Mucosa of rectum (tissue), 2 donors: ENCODE measurements around the gene TMEM151A.

Experiments used
- H3K27ac ChIP-seq, 2 donors: one replicate each; pipeline ENCODE4 v1.7.0; 2013; ENCODE audit warnings: inconsistent platforms in 2 of 2, low read depth in 2 of 2, low read length in 2 of 2
- H3K27me3 ChIP-seq, 2 donors: one replicate each; pipeline ENCODE4 v1.7.0; 2013; ENCODE audit warnings: low read length in 2 of 2; ENCODE audit not compliant: control insufficient read depth in 2 of 2, insufficient read depth in 2 of 2
- H3K36me3 ChIP-seq, 2 donors: one replicate each; pipeline ENCODE4 v1.7.0; 2013; ENCODE audit warnings: low read length in 2 of 2; ENCODE audit not compliant: control insufficient read depth in 2 of 2, insufficient read depth in 2 of 2
- H3K4me1 ChIP-seq, 2 donors: one replicate each; pipeline ENCODE4 v1.7.0; 2013; ENCODE audit warnings: low read length in 2 of 2, mild to moderate bottlenecking in 1 of 2; ENCODE audit not compliant: control insufficient read depth in 2 of 2, insufficient read depth in 2 of 2
- H3K4me3 ChIP-seq, 2 donors: one replicate each; pipeline ENCODE4 v1.7.0; 2013; ENCODE audit warnings: low read length in 2 of 2
- H3K9ac ChIP-seq, 2 donors: one replicate each; pipeline ENCODE4 v1.7.0; 2013; ENCODE audit warnings: low read length in 2 of 2, low read depth in 1 of 2, mild to moderate bottlenecking in 1 of 2
- H3K9me3 ChIP-seq, 2 donors: one replicate each; pipeline ENCODE4 v1.7.0; 2013; ENCODE audit warnings: low read length in 2 of 2; ENCODE audit not compliant: control insufficient read depth in 2 of 2
- donor health status: healthy.
- donor health status: Normal muscosa, but diverticular disease.

Gene TMEM151A

DNA sequence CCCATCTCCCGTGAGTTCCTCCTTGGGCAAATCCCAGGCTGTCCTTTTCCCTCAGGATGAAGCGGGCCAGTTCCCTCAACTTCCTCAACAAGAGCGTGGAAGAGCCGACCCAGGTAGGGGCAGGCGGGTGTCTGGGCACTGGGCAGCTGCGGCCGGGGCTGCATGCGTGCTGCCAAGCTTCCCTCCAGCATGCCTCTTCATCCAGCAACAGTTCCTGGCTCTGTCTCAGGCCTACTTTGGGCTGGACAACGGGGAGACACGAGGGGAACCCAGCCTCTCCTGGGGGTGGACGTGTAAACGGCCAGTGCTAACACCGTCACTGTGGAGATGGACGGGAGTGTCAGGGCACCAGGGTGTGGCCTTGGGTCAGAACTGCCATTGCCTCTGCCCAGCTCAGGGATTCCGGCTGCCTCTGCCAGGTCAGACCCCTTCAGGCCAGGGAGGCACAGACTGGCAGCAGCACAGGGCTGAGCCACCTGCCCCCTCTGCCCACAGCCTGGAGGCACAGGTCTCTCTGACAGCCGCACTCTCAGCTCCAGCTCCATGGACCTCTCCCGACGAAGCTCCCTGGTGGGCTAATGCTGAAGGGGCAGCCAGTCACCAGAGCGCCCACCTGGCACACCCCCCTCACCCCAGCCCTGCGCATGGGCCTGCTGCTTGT, 25.2 kb upstream of the TMEM151A start:
- peak overlapping the region in 1 of 2 donors; percentile 72 for H3K27ac ChIP-seq
- peaks cover 0 to 18% of the 10 kb centered on the region in 2 donors for H3K36me3 ChIP-seq
- H3K4me3 ChIP-seq, result peak overlapping the region; percentile 40 to 69
- H3K9me3 ChIP-seq, result no peaks in the 10 kb centered on the region
- H3K4me1 ChIP-seq, result peaks cover 18 to 20% of the 10 kb centered on the region in 2 donors
- H3K9ac ChIP-seq, result peak overlapping the region in 1 of 2 donors; percentile 14
- no peaks in the 10 kb centered on the region for H3K27me3 ChIP-seq

GRCh38 chr11:66267039-66267378, 24.7 kb upstream of the TMEM151A start:
- Histone ChIP-seq H3K9me3 (no peaks in the 10 kb centered on the region), H3K36me3 (peaks cover 3 to 22% of the 10 kb centered on the region in 2 donors), H3K27me3 (no peaks in the 10 kb centered on the region), H3K4me3 (peak overlapping the region; percentile 69 to 70), H3K4me1 (peaks cover 18 to 20% of the 10 kb centered on the region in 2 donors), H3K9ac (peak overlapping the region; percentile 14 to 49), H3K27ac (peak overlapping the region; percentile 44 to 72)

DNA sequence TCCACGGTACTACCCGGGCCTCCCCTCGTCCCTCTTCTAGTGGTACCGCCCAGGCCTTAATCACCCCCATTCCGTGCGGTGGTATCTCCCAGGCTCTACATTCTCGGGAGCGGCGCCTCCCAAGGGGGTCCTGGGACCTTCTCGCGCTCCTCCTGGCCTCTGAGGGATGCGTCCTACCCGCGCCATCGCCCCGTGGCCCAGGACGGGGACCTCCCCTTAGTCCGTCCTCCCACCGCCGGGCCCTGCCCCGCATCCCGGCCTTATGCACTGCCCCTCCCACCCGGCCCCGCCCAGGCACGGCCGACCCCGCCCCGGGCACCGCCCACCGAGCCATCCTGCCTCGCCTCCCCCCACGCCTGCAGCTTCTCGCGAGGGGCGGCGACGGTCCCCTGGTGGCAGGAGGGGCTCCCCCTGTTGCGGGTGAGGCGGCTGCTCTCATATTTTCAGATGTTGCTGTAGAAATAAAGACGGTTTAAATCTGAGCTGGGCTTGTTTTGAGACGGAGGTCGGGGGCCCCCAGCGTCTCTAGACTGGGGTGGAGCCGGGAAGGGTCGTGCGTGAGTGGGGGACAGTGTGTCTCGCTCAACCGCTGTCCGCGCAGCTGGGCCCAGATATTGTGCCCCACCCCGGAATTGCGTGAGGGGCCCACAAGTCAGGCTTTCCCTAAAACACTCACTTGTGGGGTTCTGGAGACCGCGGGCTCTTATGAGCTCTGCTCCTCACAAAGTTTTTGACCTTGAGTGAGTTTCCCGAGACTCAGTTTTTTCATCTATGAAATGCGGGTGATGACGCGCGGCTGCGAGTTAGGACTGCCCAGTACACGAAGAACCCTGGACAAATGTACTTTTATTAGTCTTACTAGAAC, 24.1 kb upstream of the TMEM151A start:
- peak overlapping the region; percentile 94 to 95 for H3K27ac ChIP-seq
- H3K9me3 ChIP-seq, result no peaks in the 10 kb centered on the region
- peaks cover 9 to 25% of the 10 kb centered on the region in 2 donors for H3K36me3 ChIP-seq
- peak overlapping the region; percentile 95 to 96 for H3K4me3 ChIP-seq
- H3K9ac ChIP-seq, result peak overlapping the region; percentile 87 to 93
- peaks cover 18 to 20% of the 10 kb centered on the region in 2 donors for H3K4me1 ChIP-seq
- no peaks in the 10 kb centered on the region for H3K27me3 ChIP-seq

GRCh38 chr11:66268244-66268951, 23.3 kb upstream of the TMEM151A start, which contains the start of gene RAB1B:
Gene RAB1B, plus strand, starts transcription at chr11:66268639. Its CDS starts 41 bp downstream, at chr11:66268680.
- H3K9me3 ChIP-seq, result no peaks in the 10 kb centered on the region
- H3K4me1 ChIP-seq, result peaks cover 18 to 20% of the 10 kb centered on the region in 2 donors
- H3K27me3 ChIP-seq, result no peaks in the 10 kb centered on the region
- H3K36me3 ChIP-seq, result peaks cover 17 to 31% of the 10 kb centered on the region in 2 donors
- peak within 1 kb of the TSS; percentile 94 to 95 for H3K27ac ChIP-seq
- peak within 1 kb of the TSS; percentile 95 to 96 for H3K4me3 ChIP-seq
- H3K9ac ChIP-seq, result peak within 1 kb of the TSS; percentile 93 to 96

DNA sequence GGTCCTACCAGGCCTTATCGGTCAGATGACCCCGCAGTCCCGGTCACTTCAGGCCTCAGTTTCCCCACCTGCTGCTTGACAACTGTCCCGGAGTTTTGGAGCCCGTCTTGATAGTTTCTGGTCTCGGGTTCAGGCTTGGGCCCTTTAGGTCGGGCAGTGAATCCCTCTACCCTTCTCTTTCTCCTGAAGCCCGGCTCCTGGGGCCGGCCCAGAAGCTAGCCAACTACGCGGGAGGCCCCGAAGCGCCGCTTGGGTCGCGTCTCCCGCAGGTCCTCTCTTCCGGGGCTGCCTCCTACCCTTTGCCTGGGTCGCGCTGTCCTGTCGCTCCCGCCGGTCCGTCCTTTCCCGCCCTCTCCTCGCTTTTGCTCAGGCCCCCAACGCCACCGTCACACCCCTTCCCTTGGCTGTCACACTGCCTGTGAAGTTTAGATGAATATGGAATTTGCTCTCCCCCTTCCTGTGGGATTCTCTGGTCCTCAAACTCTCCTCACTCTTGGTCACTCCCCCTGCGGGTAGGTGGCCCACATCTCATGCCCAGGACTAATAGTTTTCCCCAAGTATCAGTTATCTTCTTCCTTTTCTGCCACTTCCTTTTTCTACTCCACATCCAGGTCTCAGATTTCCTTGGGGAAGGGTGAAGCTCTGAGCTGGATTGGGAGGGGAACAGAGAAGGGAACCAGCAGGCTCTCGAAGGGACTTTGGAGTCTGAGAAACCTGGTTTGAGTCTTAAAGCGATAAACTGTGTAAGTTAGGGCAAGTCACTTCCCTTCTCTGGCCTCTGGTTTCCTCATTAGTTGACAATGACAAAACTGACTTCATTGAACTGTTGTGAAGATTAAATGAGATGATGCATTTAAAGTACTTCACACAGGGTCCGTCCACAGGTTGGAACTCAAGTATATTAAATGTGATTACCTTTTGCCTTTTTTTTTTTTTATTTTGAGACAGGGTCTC, 22.5 kb upstream of the TMEM151A start:
- peak overlapping the region; percentile 95 to 96 for H3K4me3 ChIP-seq
- peaks cover 18 to 20% of the 10 kb centered on the region in 2 donors for H3K4me1 ChIP-seq
- no peaks in the 10 kb centered on the region for H3K27me3 ChIP-seq
- H3K9ac ChIP-seq, result peak overlapping the region; percentile 93 to 96
- peak overlapping the region; percentile 94 to 95 for H3K27ac ChIP-seq
- no peaks in the 10 kb centered on the region for H3K9me3 ChIP-seq
- H3K36me3 ChIP-seq, result peaks cover 26 to 34% of the 10 kb centered on the region in 2 donors

GRCh38 chr11:66271816-66272215, 19.9 kb upstream of the TMEM151A start:
- H3K9me3 ChIP-seq, result no peaks in the 10 kb centered on the region
- H3K27ac ChIP-seq, result no peak overlapping the region
- peaks cover 41 to 48% of the 10 kb centered on the region in 2 donors for H3K36me3 ChIP-seq

DNA sequence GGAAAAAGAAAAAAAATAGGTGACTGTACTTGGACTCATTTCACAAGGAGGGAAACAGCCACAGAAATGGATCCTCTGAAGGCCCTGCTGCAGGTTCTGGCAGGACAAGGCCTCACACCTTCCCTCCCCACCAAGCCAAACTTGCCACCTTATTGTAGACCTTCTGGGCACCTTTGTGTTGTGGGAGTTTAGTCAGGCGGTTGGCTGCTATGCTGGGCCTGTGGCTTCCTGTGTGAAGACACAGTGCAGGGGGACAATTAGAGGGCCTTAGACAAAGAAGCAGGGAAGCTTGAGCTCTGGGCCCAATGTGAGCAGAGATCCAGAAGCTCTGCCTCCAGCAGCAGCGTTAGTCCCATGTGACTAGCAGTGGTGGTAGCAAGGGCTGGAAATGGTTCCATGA, 19.1 kb upstream of the TMEM151A start:
- Histone ChIP-seq H3K9ac (no peak overlapping the region), H3K4me1 (peaks cover 10 to 16% of the 10 kb centered on the region in 2 donors), H3K36me3 (peaks cover 41 to 48% of the 10 kb centered on the region in 2 donors), H3K4me3 (no peak overlapping the region), H3K27me3 (no peaks in the 10 kb centered on the region), H3K9me3 (no peaks in the 10 kb centered on the region), H3K27ac (no peak overlapping the region)

More at GRCh38 chr11:66271816-66272215, 19.9 kb upstream of the TMEM151A start:
- no peaks in the 10 kb centered on the region for H3K27me3 ChIP-seq
- H3K9ac ChIP-seq, result no peak overlapping the region
- peaks cover 15% of the 10 kb centered on the region in 2 donors for H3K4me1 ChIP-seq
- H3K4me3 ChIP-seq, result no peak overlapping the region

- no peak overlapping the region for H3K27ac ChIP-seq
- no peaks in the 10 kb centered on the region for H3K9me3 ChIP-seq
- no peak overlapping the region for H3K4me3 ChIP-seq
- H3K9ac ChIP-seq, result no peak overlapping the region
- H3K4me1 ChIP-seq, result peaks cover 8 to 12% of the 10 kb centered on the region in 2 donors
- H3K36me3 ChIP-seq, result peaks cover 41 to 48% of the 10 kb centered on the region in 2 donors
- H3K27me3 ChIP-seq, result no peaks in the 10 kb centered on the region
These were observed 17.5 kb upstream of the TMEM151A start for GRCh38 chr11:66274219-66274618.

- Histone ChIP-seq H3K27me3 (no peaks in the 10 kb centered on the region), H3K9ac (no peak overlapping the region), H3K36me3 (peaks cover 41 to 48% of the 10 kb centered on the region in 2 donors), H3K9me3 (no peaks in the 10 kb centered on the region), H3K4me1 (peaks cover 0 to 4% of the 10 kb centered on the region in 2 donors), H3K4me3 (no peak overlapping the region), H3K27ac (no peak overlapping the region)
These were observed 16.3 kb upstream of the TMEM151A start for GRCh38 chr11:66275396-66275795.
